OCI-LY1 (cell line): ENCODE measurements around the gene SLC16A3.

Experiments
- H2AFZ ChIP-seq: fragments of 200-600 bp; sonication (generic), shearing (Covaris generic); 2 replicates; pipeline ENCODE4 v1.6.0; 2014; ENCODE audit warnings: antibody characterized with exemption, mild to moderate bottlenecking, low read length
- H3F3A ChIP-seq: fragments of 200-600 bp; sonication (generic), shearing (Covaris generic); 2 replicates; pipeline ENCODE4 v1.6.0; 2014; ENCODE audit warnings: mild to moderate bottlenecking, antibody characterized with exemption, low read length, moderate library complexity; ENCODE audit not compliant: insufficient read depth
- H3K27ac ChIP-seq: fragments of 200-600 bp; sonication (generic); 2 replicates; pipeline ENCODE4 v1.5.1; 2014; ENCODE audit warnings: low read length, mixed run types, mild to moderate bottlenecking, low read depth; ENCODE audit not compliant: poor library complexity, severe bottlenecking
- H3K27me3 ChIP-seq: fragments of 200-600 bp; sonication (generic); 2 replicates; pipeline ENCODE4 v1.6.0; 2014; ENCODE audit warnings: antibody characterized with exemption, mild to moderate bottlenecking, low read length, moderate library complexity; ENCODE audit not compliant: insufficient read depth
- H3K36me3 ChIP-seq: fragments of 200-600 bp; sonication (generic); 2 replicates; pipeline ENCODE4 v1.6.1; 2014; ENCODE audit warnings: mild to moderate bottlenecking, antibody characterized with exemption, low read length, moderate library complexity, mixed read lengths; ENCODE audit not compliant: insufficient read depth
- H3K4me1 ChIP-seq: fragments of 200-600 bp; sonication (generic); 2 replicates; pipeline ENCODE4 v1.5.1; 2014; ENCODE audit warnings: mild to moderate bottlenecking, low read length, moderate library complexity; ENCODE audit not compliant: insufficient read depth, severe bottlenecking
- H3K4me2 ChIP-seq: fragments of 200-600 bp; sonication (generic), shearing (Covaris generic); 2 replicates; pipeline ENCODE4 v1.6.1; 2014; ENCODE audit warnings: low read length
- H3K4me3 ChIP-seq: fragments of 200-600 bp; sonication (generic); 2 replicates; pipeline ENCODE4 v1.5.1; 2014; ENCODE audit warnings: low read length, low read depth, mild to moderate bottlenecking, mixed read lengths; ENCODE audit not compliant: poor library complexity, severe bottlenecking
- H3K79me2 ChIP-seq: fragments of 200-600 bp; shearing (Covaris generic); 2 replicates; pipeline ENCODE4 v1.6.1; 2016; ENCODE audit warnings: mixed run types, low read length, mixed read lengths; ENCODE audit not compliant: insufficient read depth
- H3K9ac ChIP-seq: fragments of 200-600 bp; sonication (generic), shearing (Covaris generic); 2 replicates; pipeline ENCODE4 v1.6.1; 2014; ENCODE audit warnings: mild to moderate bottlenecking, low read length, mixed read lengths
- H3K9me2 ChIP-seq: fragments of 200-600 bp; sonication (generic), shearing (Covaris generic); 2 replicates; pipeline ENCODE4 v1.6.1; 2014; ENCODE audit warnings: low read depth, mild to moderate bottlenecking, low read length, mixed read lengths
- H3K9me3 ChIP-seq: fragments of 200-600 bp; shearing (Covaris generic); 2 replicates; pipeline ENCODE4 v1.6.1; 2014; ENCODE audit warnings: low read length, mixed read lengths
- H4K20me1 ChIP-seq: fragments of 200-600 bp; sonication (generic), shearing (Covaris generic); 2 replicates; pipeline ENCODE4 v1.6.0; 2016; ENCODE audit warnings: mild to moderate bottlenecking, low read length; ENCODE audit not compliant: insufficient read depth
- CTCF ChIP-seq: fragments of 200-600 bp; sonication (generic), shearing (Covaris generic); IDR thresholded peaks from 2 replicates; pipeline ENCODE4 v1.5.1; 2017; ENCODE audit warnings: mild to moderate bottlenecking, antibody characterized with exemption, low read length, moderate library complexity, mixed read lengths
- EZH2 ChIP-seq: fragments of 200-600 bp; sonication (generic), shearing (Covaris generic); IDR thresholded peaks from 2 replicates; pipeline ENCODE4 v1.8.0; 2017; ENCODE audit warnings: borderline replicate concordance, mixed run types, mild to moderate bottlenecking, antibody characterized with exemption, low read length, moderate library complexity, mixed read lengths

Gene SLC16A3

GRCh38 chr17:82270651-82271050, 41.8 kb downstream of the SLC16A3 start:
- H3K27ac ChIP-seq: no peak overlapping the region
- no peaks in the 10 kb centered on the region for H3F3A ChIP-seq
- no peaks in the 10 kb centered on the region for H3K9me3 ChIP-seq
- peaks cover 66% of the 10 kb centered on the region for H3K36me3 ChIP-seq
- H3K9ac ChIP-seq: no peak overlapping the region
- 0 out of 2 replicates have a peak overlapping the region, but pooled peaks have one; percentile 2 for H3K4me2 ChIP-seq
- peaks cover 43% of the 10 kb centered on the region for H3K4me1 ChIP-seq
- H3K79me2 ChIP-seq: peaks cover 65% of the 10 kb centered on the region
- no peaks in the 10 kb centered on the region for H4K20me1 ChIP-seq
- TF ChIP-seq EZH2: no peak
- no peak for TF ChIP-seq CTCF
- no peak overlapping the region for H2AFZ ChIP-seq
- H3K4me3 ChIP-seq: no peak overlapping the region
- no peaks in the 10 kb centered on the region for H3K9me2 ChIP-seq
- H3K27me3 ChIP-seq: peaks cover 9% of the 10 kb centered on the region

DNA sequence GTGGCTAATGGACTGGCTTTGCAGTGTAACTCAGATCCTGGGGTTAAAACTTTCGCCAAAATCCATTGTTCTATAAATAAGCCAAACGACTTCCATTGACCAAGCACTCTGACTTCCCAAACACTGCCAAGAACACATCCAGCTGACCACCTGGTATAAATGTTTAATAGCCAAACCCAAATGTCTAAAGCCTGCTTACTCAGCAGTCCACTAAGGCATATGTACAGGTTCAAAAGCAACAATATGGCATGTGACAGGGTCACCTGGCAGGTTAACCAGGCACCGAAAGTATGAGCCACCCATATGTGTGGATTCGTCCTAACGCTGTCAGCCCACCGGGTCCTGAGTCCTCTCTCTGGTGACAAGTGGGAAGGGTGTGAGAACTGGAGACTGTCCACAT, 42.6 kb downstream of the SLC16A3 start:
- H3K4me1 ChIP-seq: peaks cover 43% of the 10 kb centered on the region
- no peaks in the 10 kb centered on the region for H3K9me3 ChIP-seq
- H3K9ac ChIP-seq: no peak overlapping the region
- H2AFZ ChIP-seq: no peak overlapping the region
- H3F3A ChIP-seq: no peaks in the 10 kb centered on the region
- peak overlapping the region; percentile 30; the same call in 1 of the 2 replicates for H3K4me2 ChIP-seq
- no peak overlapping the region for H3K4me3 ChIP-seq
- no peak for TF ChIP-seq CTCF
- TF ChIP-seq EZH2: no peak
- H3K36me3 ChIP-seq: peaks cover 58% of the 10 kb centered on the region
- H3K79me2 ChIP-seq: peaks cover 60% of the 10 kb centered on the region
- no peaks in the 10 kb centered on the region for H4K20me1 ChIP-seq
- H3K9me2 ChIP-seq: no peaks in the 10 kb centered on the region
- peaks cover 9% of the 10 kb centered on the region for H3K27me3 ChIP-seq
- H3K27ac ChIP-seq: no peak overlapping the region

DNA sequence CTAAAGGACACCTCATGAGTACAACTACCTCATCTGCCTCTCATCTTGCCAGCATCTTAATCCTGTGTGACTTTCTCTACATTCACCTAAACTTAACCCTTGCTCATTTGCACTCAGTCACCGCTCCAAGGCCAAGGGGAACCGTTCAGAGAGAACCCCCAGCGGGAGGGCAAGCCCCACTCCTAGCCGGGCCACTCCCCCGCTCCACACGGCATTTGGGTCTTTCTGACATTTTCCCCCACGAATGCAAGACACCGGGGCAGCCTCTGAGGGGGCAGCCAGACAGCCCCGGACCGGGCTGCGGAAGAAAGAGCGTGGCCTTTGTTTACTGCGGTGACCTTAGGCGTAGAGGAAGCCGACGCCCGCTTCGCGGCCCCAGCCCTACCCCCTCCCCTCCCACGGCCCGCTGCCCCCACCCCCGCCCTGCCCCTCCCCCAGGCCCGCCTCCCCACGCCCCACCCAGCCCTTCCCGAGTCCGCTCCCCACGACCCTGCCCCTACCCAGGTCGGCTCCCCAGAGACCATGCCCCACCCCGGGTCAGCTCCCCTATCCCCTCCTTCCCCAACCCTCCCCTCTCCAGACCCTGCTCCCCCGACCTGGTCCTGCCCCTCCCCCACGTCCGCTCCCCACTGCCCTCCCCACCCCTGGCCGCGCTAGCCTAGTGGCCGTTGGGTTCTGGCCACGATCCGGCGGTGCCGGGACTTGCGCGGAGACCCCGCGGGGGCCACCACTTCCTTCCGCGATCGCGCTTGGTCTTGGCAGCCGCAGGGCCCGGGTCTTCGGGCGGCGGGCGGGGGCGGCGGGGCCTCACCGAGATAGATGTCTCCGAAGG, 43.9 kb downstream of the SLC16A3 start:
- Histone ChIP-seq H3K27ac (peak overlapping the region; percentile 53), H3K79me2 (peaks cover 49% of the 10 kb centered on the region), H3K4me2 (peak overlapping the region; percentile 71), H4K20me1 (no peaks in the 10 kb centered on the region), H3K9ac (peak overlapping the region; percentile 94), H2AFZ (no peak overlapping the region), H3K4me1 (peaks cover 43% of the 10 kb centered on the region), H3K9me3 (no peaks in the 10 kb centered on the region), H3K36me3 (peaks cover 46% of the 10 kb centered on the region), H3K27me3 (peaks cover 9% of the 10 kb centered on the region), H3F3A (no peaks in the 10 kb centered on the region), H3K9me2 (no peaks in the 10 kb centered on the region), H3K4me3 (peak overlapping the region; percentile 86)
- TF ChIP-seq CTCF: no peak
